Placental epithelial cell (primary cell): Measurements from ENCODE around the gene C22orf23. TPM values are rescaled to one million over a fixed set of nuclear protein-coding genes. Genes with fewer than 3 reads are reported as not detected.

ENCODE experiments used
- total RNA-seq: library from RNA; depleted of rRNA; stranded (reverse); fragments of >200 nt; gene quantifications from 2 replicates; pipeline ENCODE4 v1.2.3, GENCODE V29; 2012

C22orf23 gene
- under 0.01 TPM in 1 of 2 replicates, not detected in the other for total RNA-seq

DNA sequence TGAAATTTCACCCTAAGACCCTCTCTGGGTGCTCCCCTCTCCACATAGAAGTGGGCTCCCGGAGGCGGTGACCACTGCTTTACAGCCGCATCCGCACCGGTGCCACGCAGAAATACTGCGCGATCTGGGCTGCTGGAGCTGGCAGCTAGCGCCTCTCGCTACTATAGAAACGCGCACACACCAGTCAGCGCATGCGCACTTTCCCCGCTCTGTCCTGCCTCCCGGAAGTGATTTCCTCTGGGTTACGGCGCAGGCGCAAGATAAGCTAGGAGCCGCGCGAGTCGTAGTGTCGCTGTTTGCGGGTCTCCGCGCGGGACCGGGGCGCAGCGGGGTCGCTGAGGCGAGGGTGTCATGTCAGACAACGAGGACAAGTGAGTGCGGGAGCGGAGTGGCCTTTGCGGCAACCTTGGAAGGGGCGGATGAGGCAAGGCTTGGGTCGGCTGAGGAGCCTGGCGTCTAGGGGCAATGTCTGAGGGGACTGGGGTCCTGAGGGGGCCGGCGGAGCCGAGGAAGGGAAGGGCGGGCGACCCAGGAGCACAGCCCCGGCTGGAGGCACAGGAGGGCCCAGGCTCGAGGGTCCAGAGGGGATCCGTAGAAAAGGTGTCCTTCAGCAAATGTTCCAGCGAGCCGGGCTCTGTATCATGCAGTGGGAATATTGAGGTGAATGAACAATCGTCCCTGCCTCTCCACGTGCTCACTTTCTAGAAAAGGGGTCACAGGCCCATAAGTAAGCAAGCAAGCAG lies at the start of gene C22orf23, which contains the start of gene POLR2F:
C22orf23 (minus strand) TSS at position 165 of the 743 bp plus-strand sequence. CDS start 452 bp downstream, outside the sequence.
POLR2F (plus strand) TSS at position 263 of the 743 bp plus-strand sequence; CDS start at position 352, 89 bp downstream.

DNA sequence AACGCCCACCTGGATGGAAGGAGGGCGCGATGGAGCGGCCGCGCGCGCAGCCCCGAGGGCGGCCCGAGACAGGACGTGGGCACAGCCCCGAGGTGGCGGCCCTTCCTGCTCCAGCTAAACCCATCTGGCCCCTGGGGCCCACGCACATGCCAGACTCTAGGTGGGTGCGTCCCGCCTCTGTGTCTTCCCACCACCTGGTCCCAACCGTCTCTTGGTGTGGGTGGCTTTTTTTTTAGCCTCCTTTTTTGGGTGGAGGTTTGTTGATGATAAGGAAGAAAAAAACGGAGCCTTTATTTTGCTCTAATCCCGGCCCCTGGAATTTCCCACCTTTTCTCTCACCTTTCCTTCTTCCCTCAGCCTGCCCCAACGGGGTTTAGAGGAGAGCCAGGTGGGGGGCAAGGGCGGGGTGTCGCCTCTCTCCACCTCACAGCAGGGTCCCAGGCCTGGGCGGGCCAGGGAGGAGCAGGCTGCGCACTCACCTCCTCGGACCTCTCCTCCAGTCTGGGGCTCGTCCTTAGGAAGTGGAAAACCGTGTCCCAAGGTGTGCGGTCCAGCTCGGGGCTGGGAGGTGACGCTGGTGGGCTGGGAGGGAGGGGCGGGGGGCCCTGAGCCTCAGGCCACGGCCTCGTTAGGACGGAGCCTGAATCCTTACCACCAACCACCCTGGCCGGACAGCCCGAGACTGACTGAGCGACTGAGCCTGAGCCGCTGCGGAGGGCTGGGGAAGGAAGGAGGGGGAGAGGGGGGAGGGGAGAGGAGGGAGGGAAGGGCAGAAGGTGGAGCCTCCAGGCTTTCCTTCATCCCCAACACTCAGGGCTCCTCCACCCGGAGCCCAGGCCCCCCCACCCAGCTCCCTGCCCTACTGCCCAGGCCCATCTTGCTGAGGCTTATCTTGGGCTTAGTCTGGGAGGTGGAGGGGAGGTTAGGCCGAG lies 30.7 kb upstream of the C22orf23 start, which contains the start of gene SOX10:
SOX10 (minus strand) TSS at position 696 of the 932 bp plus-strand sequence. CDS start 771 bp downstream, outside the sequence.

DNA sequence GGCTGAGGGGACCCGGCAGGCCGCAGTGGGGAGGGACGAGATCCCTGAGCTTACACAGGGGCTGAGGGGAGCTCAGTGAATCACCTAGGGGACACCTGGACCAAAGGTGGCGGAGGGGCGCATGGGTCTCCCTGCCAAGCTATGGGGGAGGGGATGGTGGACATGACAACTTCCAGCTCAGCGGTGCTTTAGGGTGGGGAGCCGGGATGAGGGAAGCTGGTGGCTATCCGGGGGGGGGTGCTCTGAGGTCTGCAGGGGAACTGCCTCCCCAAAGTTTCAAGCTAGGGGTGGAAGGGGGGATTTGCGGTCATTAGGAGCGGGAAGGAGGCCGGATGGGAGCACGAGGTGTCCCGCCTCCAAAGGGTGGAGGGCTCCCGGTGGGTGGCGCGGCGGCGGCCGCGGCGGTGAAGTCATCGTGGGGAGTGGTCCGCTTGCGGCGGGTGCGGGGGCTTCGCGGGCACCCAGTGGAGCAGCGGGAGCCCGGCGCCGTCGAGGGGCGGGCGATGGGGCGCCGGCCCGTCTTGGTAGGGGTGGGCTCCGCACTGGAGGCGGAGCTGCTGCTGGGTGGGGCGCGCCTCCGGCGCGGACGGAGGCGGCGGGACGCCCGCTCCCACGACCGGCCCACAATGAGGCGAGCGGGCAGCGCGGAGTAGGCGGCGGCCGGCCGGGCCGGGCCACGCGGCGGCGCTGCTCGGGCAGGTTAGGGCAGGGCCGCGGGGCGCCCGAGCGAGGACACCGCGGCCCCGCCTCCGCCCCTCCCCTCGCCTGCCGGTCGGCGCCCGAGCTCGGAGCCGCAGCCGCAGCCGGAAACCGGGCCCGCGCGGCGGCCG lies 47.7 kb downstream of the C22orf23 start, which contains the start of gene MICALL1:
MICALL1 (plus strand) TSS at position 764 of the 830 bp plus-strand sequence. CDS start 126 bp downstream, outside the sequence.

Other genes starting within 250 kb of the C22orf23 start
- gene GCAT, start 145.7 kb downstream of the C22orf23 start, total RNA-seq: 11.4 and 29.3 TPM in 2 replicates
- gene GALR3, start 130.2 kb downstream of the C22orf23 start, total RNA-seq: not detected in 2 replicates
- 23.9 and 35.5 TPM in 2 replicates for gene ANKRD54, start 109.3 kb downstream of the C22orf23 start, total RNA-seq
- gene EIF3L, start 104.2 kb downstream of the C22orf23 start, total RNA-seq: 327 and 350 TPM in 2 replicates
- gene MICALL1, start 47.3 kb downstream of the C22orf23 start, total RNA-seq: 106 and 183 TPM in 2 replicates
- 28.8 and 31.0 TPM in 2 replicates for gene POLR2F, start 98 bp upstream of the C22orf23 start, total RNA-seq
- not detected in 2 replicates for gene SOX10, start 31.0 kb upstream of the C22orf23 start, total RNA-seq
- 20.0 and 26.4 TPM in 2 replicates for gene PICK1, start 103.8 kb upstream of the C22orf23 start, total RNA-seq
- gene SLC16A8, start 130.6 kb upstream of the C22orf23 start, total RNA-seq: 0.76 and 1.2 TPM in 2 replicates
- under 0.01 TPM in 1 of 2 replicates, not detected in the other for gene BAIAP2L2, start 157.1 kb upstream of the C22orf23 start, total RNA-seq
- 17.4 and 48.3 TPM in 2 replicates for gene PLA2G6, start 228.2 kb upstream of the C22orf23 start, total RNA-seq
- 6.7 and 8.2 TPM in 2 replicates for gene MAFF, start 248.4 kb upstream of the C22orf23 start, total RNA-seq